Breast epithelium (tissue), 4 donors: ENCODE data around the gene RAP2B. TPM values are rescaled to one million over a fixed set of nuclear protein-coding genes. Genes with fewer than 3 reads are reported as not detected.
A peak's percentile ranks its signal among the peaks of the same experiment; 100 is the strongest.

Source experiments
- DNase-seq, 2 donors: peaks; one replicate each; pipeline ENCODE4 v3.0.0-alpha.2; 2019; ENCODE audit warnings: low spot score in 2 of 2
- H3K27ac ChIP-seq, 2 donors: fragments of 200-600 bp; sonication (generic) in 1 of 2; one replicate each; pipeline ENCODE4 v1.5.1; 2016 to 2019; ENCODE audit warnings: mild to moderate bottlenecking in 1 of 2
- H3K27me3 ChIP-seq, 2 donors: fragments of 200-600 bp; sonication (generic) in 1 of 2; one replicate each; pipeline versions ENCODE4 v1.5.1 to v1.6.0; 2017 to 2019; ENCODE audit warnings: control low read depth in 1 of 2, mild to moderate bottlenecking in 1 of 2
- H3K36me3 ChIP-seq: fragments of 200-600 bp; one replicate; pipeline ENCODE4 v1.5.1; 2019
- H3K4me1 ChIP-seq, 2 donors: fragments of 200-600 bp; sonication (generic); one replicate each; pipeline ENCODE4 v1.5.1; 2016 to 2019; ENCODE audit warnings: control low read depth in 1 of 2
- H3K4me3 ChIP-seq, 3 donors: fragments of 200-600 bp; sonication (generic); 1 replicate in 2 of 3; 2 replicates in 1 of 3; pipeline ENCODE4 v1.5.1; 2016 to 2019; ENCODE audit warnings: mild to moderate bottlenecking in 3 of 3, moderate library complexity in 2 of 3
- H3K9me3 ChIP-seq, 2 donors: fragments of 200-600 bp; sonication (generic) in 1 of 2; one replicate each; pipeline ENCODE4 v1.5.1; 2016 to 2019; ENCODE audit warnings: control low read depth in 1 of 2
- CTCF ChIP-seq, 3 donors: fragments of 450-650 bp; IDR thresholded peaks; one replicate each; pipeline ENCODE4 v1.5.1; 2016 to 2017; ENCODE audit warnings: antibody characterized with exemption in 3 of 3, mild to moderate bottlenecking in 3 of 3, moderate library complexity in 3 of 3
- POLR2A ChIP-seq: fragments of 450-650 bp; IDR thresholded peaks from one replicate; pipeline ENCODE4 v1.6.1; 2016; ENCODE audit warnings: antibody characterized with exemption, mild to moderate bottlenecking, moderate library complexity
- POLR2AphosphoS5 ChIP-seq, 3 donors: sonication (generic); formaldehyde crosslinking; IDR thresholded peaks; one replicate each; pipeline ENCODE4 v1.6.1; 2017; ENCODE audit warnings: antibody characterized with exemption in 3 of 3
- intact Hi-C: fragments of 100-400 bp; cut with DNase I; formaldehyde crosslinking; loops from one replicate; pipeline ENCODE4 v1.15.1; 2023; ENCODE audit warnings: low total_unique reads
- total RNA-seq, 3 donors: library from RNA; depleted of rRNA; stranded (reverse); fragments of >200 nt; gene quantifications; one replicate each; pipeline ENCODE4 v1.1.0, GENCODE V29; 2016

RAP2B gene
- total RNA-seq, 3 donors from 2014 or later, result 6.6 to 21.0 (median 13.5) TPM

GRCh38 chr3:153129426-153129825 lies 32.6 kb upstream of the RAP2B start:
- no peak for DNase-seq
- Histone ChIP-seq H3K36me3 (no peaks in the 10 kb centered on the region), H3K4me3 (no peak overlapping the region), H3K9me3 (no peaks in the 10 kb centered on the region), H3K27ac (no peak overlapping the region), H3K4me1 (no peaks in the 10 kb centered on the region), H3K27me3 (no peaks in the 10 kb centered on the region)
- intact Hi-C loops, result no loop called here
- TF ChIP-seq POLR2AphosphoS5 (IDR thresholded peaks at IDR 0.05) (no peak), CTCF (IDR thresholded peaks at IDR 0.05) (no peak)

GRCh38 chr3:153129866-153130265 lies 32.2 kb upstream of the RAP2B start:
- intact Hi-C loops, result no loop called here
- no peak for DNase-seq
- TF ChIP-seq POLR2A (no peak), POLR2AphosphoS5 (IDR thresholded peaks at IDR 0.05) (no peak), CTCF (IDR thresholded peaks at IDR 0.05) (no peak)

GRCh38 chr3:153130312-153130977 lies 31.6 kb upstream of the RAP2B start:
- DNase-seq, result no peak
- no peaks in the 10 kb centered on the region for H3K27me3 ChIP-seq
- no peaks in the 10 kb centered on the region for H3K36me3 ChIP-seq
- H3K27ac ChIP-seq, result no peak overlapping the region
- no peak overlapping the region for H3K4me3 ChIP-seq
- H3K9me3 ChIP-seq, result no peaks in the 10 kb centered on the region
- no peak for TF ChIP-seq POLR2AphosphoS5 (IDR thresholded peaks at IDR 0.05)
- no peaks in the 10 kb centered on the region for H3K4me1 ChIP-seq
- intact Hi-C loops, result no loop called here

More at GRCh38 chr3:153129866-153130265, 32.2 kb upstream of the RAP2B start:
- no peaks in the 10 kb centered on the region for H3K9me3 ChIP-seq
- H3K27me3 ChIP-seq, result no peaks in the 10 kb centered on the region
- no peak overlapping the region for H3K4me3 ChIP-seq
- no peak overlapping the region for H3K27ac ChIP-seq
- no peaks in the 10 kb centered on the region for H3K36me3 ChIP-seq
- H3K4me1 ChIP-seq, result no peaks in the 10 kb centered on the region

GRCh38 chr3:153137626-153138025 lies 24.4 kb upstream of the RAP2B start:
- no peak overlapping the region for H3K4me3 ChIP-seq
- H3K36me3 ChIP-seq, result no peaks in the 10 kb centered on the region
- intact Hi-C loops, result no loop called here
- TF ChIP-seq POLR2AphosphoS5 (IDR thresholded peaks at IDR 0.05) (no peak), POLR2A (no peak), CTCF (IDR thresholded peaks at IDR 0.05) (no peak)
- H3K27ac ChIP-seq, result peak overlapping the region in 1 of 2 donors; percentile 92
- no peak for DNase-seq
- H3K9me3 ChIP-seq, result no peaks in the 10 kb centered on the region
- H3K27me3 ChIP-seq, result no peaks in the 10 kb centered on the region
- H3K4me1 ChIP-seq, result peaks cover 0 to 4% of the 10 kb centered on the region in 2 donors

- no peaks in the 10 kb centered on the region for H3K27me3 ChIP-seq
- peaks cover 0 to 4% of the 10 kb centered on the region in 2 donors for H3K4me1 ChIP-seq
- no peaks in the 10 kb centered on the region for H3K9me3 ChIP-seq
- intact Hi-C loops, result no loop called here
- H3K36me3 ChIP-seq, result no peaks in the 10 kb centered on the region
- DNase-seq, result peak; percentile 57 to 90
- H3K27ac ChIP-seq, result peak overlapping the region; percentile 85 to 92
- H3K4me3 ChIP-seq, result no peak overlapping the region
- TF ChIP-seq POLR2AphosphoS5 (IDR thresholded peaks at IDR 0.05) (peak; percentile 24 to 70 (median 37)), POLR2A (no peak)
Observed at GRCh38 chr3:153138276-153139210, 23.5 kb upstream of the RAP2B start.

- Histone ChIP-seq H3K27me3 (no peaks in the 10 kb centered on the region), H3K36me3 (no peaks in the 10 kb centered on the region), H3K4me3 (no peak overlapping the region), H3K4me1 (peaks cover 0 to 4% of the 10 kb centered on the region in 2 donors), H3K9me3 (no peaks in the 10 kb centered on the region), H3K27ac (no peak overlapping the region)
- intact Hi-C loops, result no loop called here
- TF ChIP-seq CTCF (IDR thresholded peaks at IDR 0.05), result no peak
- TF ChIP-seq POLR2AphosphoS5 (IDR thresholded peaks at IDR 0.05), result no peak
- no peak for TF ChIP-seq POLR2A
- no peak for DNase-seq
Observed at GRCh38 chr3:153142961-153143360, 19.1 kb upstream of the RAP2B start.
